IMR-90 (cell line): ENCODE data around the gene PRKAR1B. TPM values are rescaled to one million over a fixed set of nuclear protein-coding genes. Genes with fewer than 3 reads are reported as not detected.
A peak's percentile ranks its signal among the peaks of the same experiment; 100 is the strongest.

ENCODE experiments used
- ATAC-seq: fragments of 200-7000 bp; cut with Tn5 transposase; 2 replicates; pipeline ENCODE4 v1.9.1; 2020; ENCODE audit warnings: low read depth, mild to moderate bottlenecking, moderate library complexity
- BruUV-seq: library from RNA; stranded (reverse); fragments of 400-500 nt; replicated peaks from 2 replicates; lab custom pipeline; 2021; lab: Mats Ljungman, UMichigan
- CTCF ChIA-PET: fragments of 300-600 bp; formaldehyde crosslinking; extraction: SDS; loops from one replicate; lab custom pipeline; 2021; ENCODE audit warnings: antibody characterized with exemption; lab: Yijun Ruan, JAX
- POLR2A ChIA-PET: fragments of 300-600 bp; sonication (Branson Sonifier 250); formaldehyde crosslinking; loops from one replicate; lab custom pipeline; 2022; ENCODE audit warnings: antibody characterized with exemption; ENCODE audit not compliant: unreplicated experiment; lab: Charles Lee
- DNase-seq: peaks from one replicate; pipeline ENCODE4 v3.0.0; 2013
- H2AFZ ChIP-seq: replicated peaks from 2 replicates; pipeline ENCODE3; 2013; ENCODE audit warnings: low read length, mild to moderate bottlenecking; ENCODE audit not compliant: poor library complexity
- H2AK5ac ChIP-seq: 2 replicates; pipeline ENCODE4 v1.6.1; 2013; ENCODE audit warnings: low read depth, low read length, inconsistent platforms
- H2AK9ac ChIP-seq: replicated peaks from 2 replicates; pipeline ENCODE3; 2013; ENCODE audit warnings: mild to moderate bottlenecking, low read depth, low read length, moderate library complexity; ENCODE audit not compliant: poor library complexity
- H2BK120ac ChIP-seq: 2 replicates; pipeline ENCODE4 v1.6.1; 2013; ENCODE audit warnings: low read depth, low read length, inconsistent platforms
- H2BK15ac ChIP-seq: 3 replicates; pipeline ENCODE4 v1.6.1; 2013; ENCODE audit warnings: low read depth, low read length, inconsistent platforms
- H2BK20ac ChIP-seq: 2 replicates; pipeline ENCODE4 v1.6.1; 2013; ENCODE audit warnings: low read depth, mild to moderate bottlenecking, inconsistent platforms, low read length, moderate library complexity
- H2BK5ac ChIP-seq: 2 replicates; pipeline ENCODE4 v1.6.1; 2013; ENCODE audit warnings: mild to moderate bottlenecking, low read depth, low read length, inconsistent platforms; ENCODE audit not compliant: poor library complexity, severe bottlenecking
- H3K14ac ChIP-seq: replicated peaks from 2 replicates; pipeline ENCODE4 v1.6.1; 2013; ENCODE audit warnings: low read depth, low read length, inconsistent platforms
- H3K18ac ChIP-seq: 2 replicates; pipeline ENCODE4 v1.6.1; 2013; ENCODE audit warnings: low read depth, low read length, control low read depth
- H3K23ac ChIP-seq: 2 replicates; pipeline ENCODE4 v1.6.1; 2013; ENCODE audit warnings: low read depth, low read length, inconsistent platforms
- H3K27ac ChIP-seq: 2 replicates; pipeline ENCODE4 v1.5.1; 2013; ENCODE audit warnings: mild to moderate bottlenecking, control low read depth, low read length; ENCODE audit not compliant: insufficient read depth
- H3K27me3 ChIP-seq: 2 replicates; pipeline ENCODE4 v1.6.1; 2013; ENCODE audit warnings: low read length; ENCODE audit not compliant: control insufficient read depth, insufficient read depth
- H3K36me3 ChIP-seq: 2 replicates; pipeline ENCODE4 v1.6.1; 2013; ENCODE audit warnings: low read length, mixed read lengths; ENCODE audit not compliant: control insufficient read depth, insufficient read depth
- H3K4ac ChIP-seq: 2 replicates; pipeline ENCODE4 v1.6.1; 2013; ENCODE audit warnings: low read depth, low read length, inconsistent platforms
- H3K4me1 ChIP-seq: 2 replicates; pipeline ENCODE4 v1.6.1; 2013; ENCODE audit warnings: low read length, mixed read lengths; ENCODE audit not compliant: control insufficient read depth, insufficient read depth
- H3K4me2 ChIP-seq: 2 replicates; pipeline ENCODE4 v1.6.1; 2013; ENCODE audit warnings: low read depth, mild to moderate bottlenecking, control low read depth, low read length, moderate library complexity
- H3K4me3 ChIP-seq: 2 replicates; pipeline ENCODE4 v1.5.1; 2013; ENCODE audit warnings: low read depth, mild to moderate bottlenecking, control low read depth, low read length, moderate library complexity; ENCODE audit not compliant: insufficient read depth
- H3K56ac ChIP-seq: 2 replicates; pipeline ENCODE4 v1.6.1; 2013; ENCODE audit warnings: low read length, inconsistent platforms; ENCODE audit not compliant: insufficient read depth; ENCODE audit errors: extremely low read depth
- H3K79me1 ChIP-seq, 2 experiments: 2 replicates each; pipeline ENCODE4 v1.6.1; 2013; ENCODE audit warnings: low read length in 2 of 2, inconsistent platforms in 1 of 2, low read depth in 1 of 2
- H3K9ac ChIP-seq: 2 replicates; pipeline ENCODE4 v1.6.1; 2013; ENCODE audit warnings: low read depth, low read length, control low read depth
- H3K9me1 ChIP-seq: 2 replicates; pipeline ENCODE4 v1.6.1; 2013; ENCODE audit warnings: low read length, inconsistent platforms; ENCODE audit not compliant: insufficient read depth
- H3K9me3 ChIP-seq: 2 replicates; pipeline ENCODE4 v1.6.1; 2013; ENCODE audit warnings: low read length; ENCODE audit not compliant: control insufficient read depth, insufficient read depth
- H4K20me1 ChIP-seq: 2 replicates; pipeline ENCODE4 v1.6.1; 2013; ENCODE audit warnings: low read length, inconsistent platforms; ENCODE audit not compliant: insufficient read depth
- H4K5ac ChIP-seq: 2 replicates; pipeline ENCODE4 v1.6.1; 2013; ENCODE audit warnings: mild to moderate bottlenecking, low read depth, low read length, control low read depth
- H4K8ac ChIP-seq, 2 experiments: 2 replicates each; pipeline ENCODE4 v1.6.1; 2013; ENCODE audit warnings: low read depth in 2 of 2, low read length in 2 of 2, control low read depth in 1 of 2, inconsistent platforms in 1 of 2
- H4K91ac ChIP-seq: 2 replicates; pipeline ENCODE4 v1.6.1; 2013; ENCODE audit warnings: low read depth, low read length, inconsistent platforms; ENCODE audit not compliant: insufficient read depth
- CEBPB ChIP-seq: IDR thresholded peaks from 2 replicates; pipeline ENCODE4 v1.6.1; 2012; ENCODE audit warnings: low read depth, low read length, improper control_type of control experiment
- CHD1 ChIP-seq: IDR thresholded peaks from 2 replicates; pipeline ENCODE4 v1.6.1; 2012; ENCODE audit warnings: low read depth, low read length, improper control_type of control experiment
- FOS ChIP-seq: fragments of 150-350 bp; IDR thresholded peaks from 2 replicates; pipeline ENCODE4 v1.6.1; 2016; ENCODE audit warnings: low read depth, low read length
- WGBS, 2 experiments: methylation state at CpG; one replicate each; pipeline versions ENCODE4 v1.1.5 to v1.1.7; 2013; ENCODE audit warnings: missing lambda C conversion rate in 2 of 2; ENCODE audit not compliant: insufficient read length in 1 of 2; ENCODE audit errors: extremely low coverage in 2 of 2; 5-methylcytosine and 5-hydroxymethylcytosine counted together
- dilution Hi-C: fragments of 300-500 bp; cut with HindIII; formaldehyde crosslinking; loops from one replicate; pipeline ENCODE4 v1.14.3; 2018; ENCODE audit warnings: low sequenced_read_pairs; ENCODE audit not compliant: unreplicated experiment
- in situ Hi-C: fragments of 300-500 bp; cut with MboI; formaldehyde crosslinking; loops from 3 replicates; pipeline ENCODE4 v1.14.3; 2019; ENCODE audit warnings: low sequenced_read_pairs, inconsistent platforms, mixed read lengths
- intact Hi-C: fragments of 100-400 bp; cut with micrococcal nuclease; formaldehyde crosslinking; loops from 2 replicates; pipeline ENCODE4 v1.10.0; 2022
- polyA plus RNA-seq, 3 experiments: library from polyadenylated mRNA; depleted of rRNA; stranded (reverse); fragments of >200 nt; gene quantifications; 2 replicates each; pipeline ENCODE4 v1.2.3, GENCODE V29; 2012; ENCODE audit warnings: low replicate concordance in 1 of 3
- total RNA-seq: library from RNA; depleted of rRNA; stranded (reverse); fragments of >200 nt; gene quantifications from 2 replicates; pipeline ENCODE4 v1.2.3, GENCODE V29; 2012
- TF ChIP-seq, protein P1 (sequence below): conservative IDR thresholded peaks from 2 replicates; pipeline ENCODE4 v1.5.1; 2012; ENCODE audit warnings: mild to moderate bottlenecking, low read depth, low read length, improper control_type of control experiment

The PRKAR1B gene
- total and polyA plus RNA-seq, 2 of the 4 experiments (the other 2 are of a cell fraction): 15.2 to 20.2 TPM

DNA sequence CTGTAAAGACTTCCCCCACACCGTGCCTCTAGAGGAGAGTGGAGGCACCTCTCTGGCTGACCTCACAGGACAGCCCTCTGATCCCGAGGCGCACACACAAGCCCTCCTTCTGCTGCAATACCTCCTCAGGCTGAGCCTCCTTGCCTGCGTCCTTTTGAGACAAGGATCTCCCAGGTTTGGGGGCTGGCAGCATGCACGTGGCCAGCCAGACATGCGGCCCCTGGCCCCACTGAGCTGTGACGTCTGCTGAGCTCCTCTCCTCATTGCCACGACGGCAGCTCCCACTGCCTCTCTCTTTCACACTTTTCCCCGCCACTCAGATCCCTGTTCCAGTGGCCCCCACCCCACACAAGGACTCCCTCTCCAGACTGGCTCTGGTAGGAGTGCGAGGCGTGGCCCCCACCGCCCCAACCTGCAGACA is 12.8 kb downstream of the PRKAR1B start:
- Histone ChIP-seq H2BK120ac (no peak overlapping the region), H3K36me3 (0 out of 2 replicates have a peak, but pooled peaks cover 1% of the 10 kb centered on the region), H3K4me2 (no peak overlapping the region), H3K4me1 (peaks cover 3% of the 10 kb centered on the region; the same call in 1 of the 2 replicates), H2BK15ac (no peak overlapping the region), H3K23ac (no peak overlapping the region), H2AK9ac (peak overlapping the region; percentile 24), H3K14ac (no peak overlapping the region), H2BK5ac (no peak overlapping the region), H4K8ac (no peak overlapping the region), H2AFZ (no peak overlapping the region), H3K9ac (no peak overlapping the region), H3K4me3 (no peak overlapping the region), H3K27ac (no peak overlapping the region), H3K4ac (no peak overlapping the region), H4K20me1 (peaks cover 5% of the 10 kb centered on the region; the same call in 1 of the 2 replicates), H2BK20ac (no peak overlapping the region), H3K9me1 (no peaks in the 10 kb centered on the region), H3K18ac (no peak overlapping the region), H2AK5ac (no peak overlapping the region), H3K56ac (no peak overlapping the region), H3K27me3 (peaks cover 4% of the 10 kb centered on the region; the same call in 1 of the 2 replicates), H4K91ac (no peak overlapping the region), H4K5ac (no peak overlapping the region), H3K79me1 (no peaks in the 10 kb centered on the region), H3K9me3 (0 out of 2 replicates have a peak, but pooled peaks cover 3% of the 10 kb centered on the region)
- TF ChIP-seq CHD1 (no peak), CEBPB (no peak), FOS (no peak)
- TF ChIP-seq, protein P1, sequence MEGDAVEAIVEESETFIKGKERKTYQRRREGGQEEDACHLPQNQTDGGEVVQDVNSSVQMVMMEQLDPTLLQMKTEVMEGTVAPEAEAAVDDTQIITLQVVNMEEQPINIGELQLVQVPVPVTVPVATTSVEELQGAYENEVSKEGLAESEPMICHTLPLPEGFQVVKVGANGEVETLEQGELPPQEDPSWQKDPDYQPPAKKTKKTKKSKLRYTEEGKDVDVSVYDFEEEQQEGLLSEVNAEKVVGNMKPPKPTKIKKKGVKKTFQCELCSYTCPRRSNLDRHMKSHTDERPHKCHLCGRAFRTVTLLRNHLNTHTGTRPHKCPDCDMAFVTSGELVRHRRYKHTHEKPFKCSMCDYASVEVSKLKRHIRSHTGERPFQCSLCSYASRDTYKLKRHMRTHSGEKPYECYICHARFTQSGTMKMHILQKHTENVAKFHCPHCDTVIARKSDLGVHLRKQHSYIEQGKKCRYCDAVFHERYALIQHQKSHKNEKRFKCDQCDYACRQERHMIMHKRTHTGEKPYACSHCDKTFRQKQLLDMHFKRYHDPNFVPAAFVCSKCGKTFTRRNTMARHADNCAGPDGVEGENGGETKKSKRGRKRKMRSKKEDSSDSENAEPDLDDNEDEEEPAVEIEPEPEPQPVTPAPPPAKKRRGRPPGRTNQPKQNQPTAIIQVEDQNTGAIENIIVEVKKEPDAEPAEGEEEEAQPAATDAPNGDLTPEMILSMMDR: no peak
- no peak for DNase-seq
- in situ Hi-C loops (no loop called here), dilution Hi-C loops (no loop called here), intact Hi-C loops (no loop called here)
- no peak for ATAC-seq
- no TSS peak for BruUV-seq
- ChIA-PET POLR2A (no interaction called here), CTCF (no interaction called here)
- WGBS, 2 experiments: 92% methylated on average over 7 of the region's 13 CpGs; no CpG with 5 or more reads in 1 of the 2 experiments
